HG02588 (cell line): ENCODE results near the gene HDLBP.

ENCODE experiments used
- ATAC-seq: cut with Tn5 transposase; IDR thresholded peaks from one replicate; pipeline ENCODE4 v1.9.1; 2021; ENCODE audit warnings: mild to moderate bottlenecking, moderate library complexity; ENCODE audit not compliant: unreplicated experiment

The HDLBP gene

GRCh38 chr2:241230435-241230834, 85.0 kb downstream of the HDLBP start:
- no peak for ATAC-seq

- no peak for ATAC-seq
Observed at GRCh38 chr2:241229563-241230401, 85.7 kb downstream of the HDLBP start.

- ATAC-seq, result no peak
Observed at GRCh38 chr2:241228860-241229516, 86.5 kb downstream of the HDLBP start.

- no peak for ATAC-seq
Observed at GRCh38 chr2:241228081-241228859, 87.2 kb downstream of the HDLBP start.

- ATAC-seq, result no peak
Observed at GRCh38 chr2:241227594-241227993, 87.9 kb downstream of the HDLBP start.

- ATAC-seq, result no peak
Observed at GRCh38 chr2:241226723-241227572, 88.5 kb downstream of the HDLBP start.

- ATAC-seq, result no peak
Observed at GRCh38 chr2:241225983-241226382, 89.5 kb downstream of the HDLBP start.

- no peak for ATAC-seq
Observed at GRCh38 chr2:241225545-241225944, 89.9 kb downstream of the HDLBP start.

GRCh38 chr2:241224851-241225438, 90.5 kb downstream of the HDLBP start:
- no peak for ATAC-seq

- no peak for ATAC-seq
Observed at GRCh38 chr2:241224018-241224850, 91.2 kb downstream of the HDLBP start.

GRCh38 chr2:241223211-241224017, 92.1 kb downstream of the HDLBP start:
- no peak for ATAC-seq

GRCh38 chr2:241219856-241220356, 95.6 kb downstream of the HDLBP start:
- no peak for ATAC-seq

- no peak for ATAC-seq
Observed at GRCh38 chr2:241219030-241219382, 96.5 kb downstream of the HDLBP start.

GRCh38 chr2:241218131-241219029, 97.1 kb downstream of the HDLBP start:
- peak; percentile 43 for ATAC-seq

GRCh38 chr2:241217320-241218031, 98.0 kb downstream of the HDLBP start:
- ATAC-seq, result peak; percentile 45

GRCh38 chr2:241216211-241216761, 99.2 kb downstream of the HDLBP start:
- no peak for ATAC-seq
